ENCODE measurements around the gene LAPTM5. TPM values are rescaled to one million over a fixed set of nuclear protein-coding genes. Genes with fewer than 3 reads are reported as not detected.

Gene LAPTM5
- total and polyA plus RNA-seq, 2 of the 13 experiments (the other 11 are each of a cell fraction or from before 2014, with no cell fraction given) = 0.41 to 0.86 TPM

- no peak; a peak in 3 of 4 replicates for TF ChIP-seq HMGXB4 (CRISPR knock-in tag; IDR thresholded peaks at IDR 0.05; ENCODE audit: borderline replicate concordance in 1 of 2, low read depth in 1 of 2)
- TF ChIP-seq ZBTB14 (CRISPR knock-in tag; IDR thresholded peaks at IDR 0.05) = peak; percentile 51; the same call in 1 of the 2 replicates
- TF ChIP-seq RBAK (CRISPR knock-in tag; IDR thresholded peaks at IDR 0.05) = no peak
- peak; percentile 87 for TF ChIP-seq ZFY (CRISPR knock-in tag; IDR thresholded peaks at IDR 0.05)
- peak; percentile 65 for TF ChIP-seq TAF1 (CRISPR knock-in tag; IDR thresholded peaks at IDR 0.05)
- no peak for TF ChIP-seq ZSCAN5A (CRISPR knock-in tag; IDR thresholded peaks at IDR 0.05; ENCODE audit: borderline replicate concordance)
- TF ChIP-seq POLR2A (IDR thresholded peaks at IDR 0.05; ENCODE audit: insufficient read depth in 1 of 2, low read depth in 2 of 2, low read length in 2 of 2) = peak; percentile 45 to 75; a peak in 2 of 4 replicates
- peak; percentile 41; the same call in 1 of the 2 replicates for TF ChIP-seq AKAP8 (CRISPR knock-in tag; IDR thresholded peaks at IDR 0.05)
- TF ChIP-seq NKX3-1 (CRISPR knock-in tag; IDR thresholded peaks at IDR 0.05) = peak; percentile 66; the same call in 1 of the 2 replicates
- peak; percentile 81; the same call in 1 of the 2 replicates for TF ChIP-seq TERF1 (CRISPR knock-in tag; IDR thresholded peaks at IDR 0.05)
- TF ChIP-seq DMAP1 (CRISPR knock-in tag; IDR thresholded peaks at IDR 0.05) = peak; percentile 52; the same call in 1 of the 2 replicates
- TF ChIP-seq ZNF549 (CRISPR knock-in tag; IDR thresholded peaks at IDR 0.05) = no peak
- peak; percentile 69; the same call in 1 of the 2 replicates for TF ChIP-seq ZNF747 (CRISPR knock-in tag; IDR thresholded peaks at IDR 0.05; ENCODE audit: borderline replicate concordance)
- TF ChIP-seq TCF7 (IDR thresholded peaks at IDR 0.05; ENCODE audit: low read depth) = no peak
- TF ChIP-seq ZNF816 (CRISPR knock-in tag; IDR thresholded peaks at IDR 0.05; ENCODE audit: borderline replicate concordance) = peak; percentile 64; the same call in 1 of the 2 replicates
- peak; percentile 90 for TF ChIP-seq ZHX1 (CRISPR knock-in tag; IDR thresholded peaks at IDR 0.05; ENCODE audit: low read depth)
- TF ChIP-seq NFIB (CRISPR knock-in tag; IDR thresholded peaks at IDR 0.05; ENCODE audit: borderline replicate concordance) = peak; percentile 81; the same call in 1 of the 2 replicates
- TF ChIP-seq POGZ (CRISPR knock-in tag; IDR thresholded peaks at IDR 0.05) = peak; percentile 44
- peak; percentile 63 for TF ChIP-seq HNRNPLL (IDR thresholded peaks at IDR 0.05; ENCODE audit: low read depth, low read length, poor library complexity, severe bottlenecking)
- TF ChIP-seq ZBTB42 (CRISPR knock-in tag; IDR thresholded peaks at IDR 0.05) = peak; percentile 63; the same call in 1 of the 2 replicates
- no peak for TF ChIP-seq ZNF737 (CRISPR knock-in tag; IDR thresholded peaks at IDR 0.05; ENCODE audit: borderline replicate concordance)
Observed at GRCh38 chr1:30718636-30719405, 38.8 kb downstream of the LAPTM5 start (continued).

Measured in HepG2 (cell line).